Loucy (cell line): ENCODE data around the gene S1PR1.

Source experiments
- H2AFZ ChIP-seq: fragments of 200-600 bp; sonication (generic); 2 replicates; pipeline ENCODE4 v1.6.0; 2016; ENCODE audit warnings: antibody characterized with exemption, mild to moderate bottlenecking, low read length, moderate library complexity
- H3F3A ChIP-seq: fragments of 200-600 bp; 2 replicates; pipeline ENCODE4 v1.6.0; 2016; ENCODE audit warnings: antibody characterized with exemption, low read depth, mild to moderate bottlenecking
- H3K27me3 ChIP-seq: fragments of 200-600 bp; sonication (generic); 2 replicates; pipeline ENCODE4 v1.6.1; 2014; ENCODE audit warnings: low read length, mild to moderate bottlenecking; ENCODE audit not compliant: insufficient read depth, poor library complexity, severe bottlenecking
- H3K36me3 ChIP-seq: fragments of 200-600 bp; sonication (generic); 2 replicates; pipeline ENCODE4 v1.6.1; 2016; ENCODE audit warnings: low read length; ENCODE audit not compliant: insufficient read depth
- H3K4me1 ChIP-seq: fragments of 200-600 bp; sonication (generic); 2 replicates; pipeline ENCODE4 v1.5.1; 2014; ENCODE audit warnings: low read length, mild to moderate bottlenecking; ENCODE audit not compliant: insufficient read depth, poor library complexity, severe bottlenecking
- H3K4me2 ChIP-seq: fragments of 200-600 bp; sonication (generic); 2 replicates; pipeline ENCODE4 v1.6.0; 2014; ENCODE audit warnings: antibody characterized with exemption, low read length, low read depth, mild to moderate bottlenecking; ENCODE audit not compliant: poor library complexity, severe bottlenecking
- H3K4me3 ChIP-seq: fragments of 200-600 bp; sonication (generic); 2 replicates; pipeline ENCODE4 v1.5.1; 2014; ENCODE audit warnings: low read length, mild to moderate bottlenecking, mixed read lengths; ENCODE audit not compliant: poor library complexity, severe bottlenecking
- H3K79me2 ChIP-seq: fragments of 200-600 bp; sonication (generic); 2 replicates; pipeline ENCODE4 v1.6.1; 2014; ENCODE audit warnings: low read length; ENCODE audit not compliant: insufficient read depth
- H3K9ac ChIP-seq: fragments of 200-600 bp; sonication (generic); 2 replicates; pipeline ENCODE4 v1.6.0; 2014; ENCODE audit warnings: mild to moderate bottlenecking, low read depth, low read length, moderate library complexity; ENCODE audit not compliant: poor library complexity, severe bottlenecking
- H3K9me2 ChIP-seq: fragments of 200-600 bp; sonication (generic); replicated peaks from 2 replicates; pipeline ENCODE4 v1.6.1; 2016; ENCODE audit warnings: low read depth, low read length, mixed read lengths
- H3K9me3 ChIP-seq: fragments of 200-600 bp; sonication (generic); 2 replicates; pipeline ENCODE4 v1.6.1; 2014; ENCODE audit warnings: mild to moderate bottlenecking, antibody characterized with exemption, low read length, low read depth; ENCODE audit not compliant: insufficient read depth
- H4K20me1 ChIP-seq: fragments of 200-600 bp; sonication (generic); 2 replicates; pipeline ENCODE4 v1.6.0; 2014; ENCODE audit warnings: antibody characterized with exemption, low read length, mild to moderate bottlenecking; ENCODE audit not compliant: insufficient read depth, poor library complexity, severe bottlenecking
- EZH2phosphoT487 ChIP-seq: fragments of 200-600 bp; IDR thresholded peaks from 2 replicates; pipeline ENCODE4 v1.6.1; 2018; ENCODE audit warnings: antibody characterized with exemption, mild to moderate bottlenecking, moderate library complexity, borderline replicate concordance
- TF ChIP-seq, protein P1 (sequence below): fragments of 200-600 bp; sonication (generic); conservative IDR thresholded peaks from 2 replicates; pipeline ENCODE4 v1.5.1; 2014; ENCODE audit warnings: mild to moderate bottlenecking, antibody characterized with exemption, low read length

Gene S1PR1

DNA sequence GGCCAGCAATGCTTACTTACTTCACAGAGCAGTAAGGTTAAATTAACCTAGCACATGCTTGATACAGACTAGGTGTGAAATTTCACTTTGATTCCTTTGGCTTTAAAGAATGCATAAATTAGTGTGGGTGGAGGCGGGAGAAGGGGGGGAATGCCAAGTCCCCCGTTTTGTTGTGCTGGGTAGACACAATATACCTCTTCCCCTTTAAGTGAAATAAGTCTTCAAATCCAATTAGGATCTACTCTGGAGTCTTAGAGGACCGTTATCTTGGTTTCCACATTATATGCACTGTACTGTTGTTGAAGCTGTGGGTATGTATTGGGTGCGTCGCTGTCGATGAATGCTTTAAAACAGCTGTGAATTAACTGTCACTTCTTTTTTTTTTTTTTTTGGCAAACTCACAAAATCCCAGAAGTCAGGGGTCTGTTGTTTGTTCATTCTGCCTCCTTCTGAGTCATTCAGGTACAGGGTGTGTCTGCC lies 1.6 kb upstream of the S1PR1 start:
- H4K20me1 ChIP-seq: no peaks in the 10 kb centered on the region
- no peaks in the 10 kb centered on the region for H3K9me2 ChIP-seq
- H2AFZ ChIP-seq: no peak overlapping the region
- H3K4me1 ChIP-seq: peaks cover 23% of the 10 kb centered on the region
- H3K9me3 ChIP-seq: no peaks in the 10 kb centered on the region
- no peak overlapping the region for H3K4me3 ChIP-seq
- H3K9ac ChIP-seq: no peak overlapping the region
- TF ChIP-seq EZH2phosphoT487: no peak
- TF ChIP-seq, protein P1, sequence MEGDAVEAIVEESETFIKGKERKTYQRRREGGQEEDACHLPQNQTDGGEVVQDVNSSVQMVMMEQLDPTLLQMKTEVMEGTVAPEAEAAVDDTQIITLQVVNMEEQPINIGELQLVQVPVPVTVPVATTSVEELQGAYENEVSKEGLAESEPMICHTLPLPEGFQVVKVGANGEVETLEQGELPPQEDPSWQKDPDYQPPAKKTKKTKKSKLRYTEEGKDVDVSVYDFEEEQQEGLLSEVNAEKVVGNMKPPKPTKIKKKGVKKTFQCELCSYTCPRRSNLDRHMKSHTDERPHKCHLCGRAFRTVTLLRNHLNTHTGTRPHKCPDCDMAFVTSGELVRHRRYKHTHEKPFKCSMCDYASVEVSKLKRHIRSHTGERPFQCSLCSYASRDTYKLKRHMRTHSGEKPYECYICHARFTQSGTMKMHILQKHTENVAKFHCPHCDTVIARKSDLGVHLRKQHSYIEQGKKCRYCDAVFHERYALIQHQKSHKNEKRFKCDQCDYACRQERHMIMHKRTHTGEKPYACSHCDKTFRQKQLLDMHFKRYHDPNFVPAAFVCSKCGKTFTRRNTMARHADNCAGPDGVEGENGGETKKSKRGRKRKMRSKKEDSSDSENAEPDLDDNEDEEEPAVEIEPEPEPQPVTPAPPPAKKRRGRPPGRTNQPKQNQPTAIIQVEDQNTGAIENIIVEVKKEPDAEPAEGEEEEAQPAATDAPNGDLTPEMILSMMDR: no peak
- H3K4me2 ChIP-seq: no peak overlapping the region
- H3F3A ChIP-seq: no peaks in the 10 kb centered on the region
- H3K36me3 ChIP-seq: no peaks in the 10 kb centered on the region
- no peaks in the 10 kb centered on the region for H3K79me2 ChIP-seq
- no peaks in the 10 kb centered on the region for H3K27me3 ChIP-seq

GRCh38 chr1:101235696-101236515 lies 913 bp upstream of the S1PR1 start:
- Histone ChIP-seq H4K20me1 (no peaks in the 10 kb centered on the region), H3K36me3 (no peaks in the 10 kb centered on the region), H3K4me2 (peak overlapping the region; percentile 94), H3F3A (no peaks in the 10 kb centered on the region), H3K9ac (no peak overlapping the region), H3K79me2 (no peaks in the 10 kb centered on the region), H3K9me3 (no peaks in the 10 kb centered on the region), H3K4me3 (peak overlapping the region; percentile 74), H3K27me3 (no peaks in the 10 kb centered on the region), H3K9me2 (no peaks in the 10 kb centered on the region), H2AFZ (peak overlapping the region; percentile 74; the same call in 1 of the 2 replicates), H3K4me1 (peaks cover 23% of the 10 kb centered on the region)
- TF ChIP-seq EZH2phosphoT487: no peak
- TF ChIP-seq, protein P1: no peak

DNA sequence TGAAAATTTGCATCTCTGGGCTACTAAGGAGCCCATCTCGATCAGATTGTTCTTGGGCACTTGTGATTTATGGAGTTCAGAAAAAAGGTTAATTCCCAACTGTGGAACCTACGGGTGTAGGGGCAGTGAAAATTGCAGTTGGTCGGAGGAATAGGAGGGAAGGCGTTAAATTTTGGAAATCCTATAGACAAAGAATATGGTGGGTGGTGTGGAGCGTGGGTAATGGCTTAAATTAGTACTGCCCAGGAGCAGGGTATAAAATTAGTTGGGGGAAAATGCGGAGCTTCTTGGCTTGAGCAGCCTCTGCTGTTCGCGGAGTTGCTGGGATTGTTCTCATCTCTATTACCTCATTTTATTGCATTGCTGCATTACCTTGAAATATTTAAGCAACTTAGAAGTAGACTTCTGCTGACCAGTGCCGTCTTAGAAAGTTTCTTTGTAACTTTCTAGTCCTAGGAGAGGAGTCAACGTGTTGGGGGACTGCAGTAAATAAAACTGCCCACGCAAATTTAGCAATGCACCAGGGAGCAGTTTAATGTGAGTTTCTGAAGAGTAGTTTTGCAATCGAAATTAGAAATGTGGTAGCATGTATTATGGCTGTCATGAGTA lies 514 bp downstream of the S1PR1 start:
- TF ChIP-seq EZH2phosphoT487: no peak
- TF ChIP-seq, protein P1: 0 out of 2 replicates have a peak, but pooled peaks have one; percentile 30
- Histone ChIP-seq H3K4me3 (peak overlapping the region; percentile 74), H3F3A (no peaks in the 10 kb centered on the region), H3K4me2 (peak overlapping the region; percentile 94), H3K9ac (peak overlapping the region; percentile 24), H3K4me1 (peaks cover 33% of the 10 kb centered on the region), H3K27me3 (no peaks in the 10 kb centered on the region), H2AFZ (peak overlapping the region; percentile 74), H3K9me2 (no peaks in the 10 kb centered on the region), H3K36me3 (no peaks in the 10 kb centered on the region), H3K9me3 (no peaks in the 10 kb centered on the region), H4K20me1 (no peaks in the 10 kb centered on the region), H3K79me2 (no peaks in the 10 kb centered on the region)
